Femur (tissue), 1 donor: ENCODE measurements around the gene TGFB1I1.
A peak's percentile ranks its signal among the peaks of the same experiment; 100 is the strongest.
"Not testable (repeated sequence)": the region's sequence is repeated elsewhere in the genome, so short reads cannot be mapped to it uniquely, and the experiment has no call there.

ENCODE experiments used
- DNase-seq: peaks from one replicate; pipeline ENCODE4 v3.0.0-alpha.2; 2017

TGFB1I1 gene

DNA sequence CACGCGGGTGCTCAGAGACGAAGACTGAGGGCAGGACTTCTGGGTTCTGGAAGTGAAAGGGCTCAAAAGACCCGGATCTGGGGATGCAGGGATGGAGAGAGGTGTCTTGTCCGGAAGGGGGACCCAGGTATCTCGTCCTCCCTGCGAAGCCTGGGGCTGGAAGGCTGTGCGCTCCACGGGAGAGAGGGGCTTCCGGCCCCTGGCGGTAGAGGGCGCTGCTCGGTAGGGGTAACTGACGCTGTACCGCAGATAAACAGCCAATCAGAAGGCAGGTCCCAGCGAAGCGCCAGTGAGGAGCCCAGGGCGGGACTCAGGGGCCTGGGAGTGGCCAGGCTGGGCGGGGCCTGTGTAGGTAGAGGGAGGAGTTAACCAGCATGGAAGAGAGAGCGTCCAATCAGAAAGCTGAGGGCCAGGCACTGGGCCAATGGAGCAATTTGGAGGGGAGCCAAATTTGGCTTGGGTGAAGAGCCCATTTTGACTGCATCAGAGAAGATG, 804 bp downstream of the TGFB1I1 start:
- DNase-seq, result peak; percentile 94

GRCh38 chr16:31473264-31473984, 1.5 kb downstream of the TGFB1I1 start:
- DNase-seq, result no peak

GRCh38 chr16:31474173-31474714, 2.3 kb downstream of the TGFB1I1 start:
- DNase-seq, result peak; percentile 67

DNA sequence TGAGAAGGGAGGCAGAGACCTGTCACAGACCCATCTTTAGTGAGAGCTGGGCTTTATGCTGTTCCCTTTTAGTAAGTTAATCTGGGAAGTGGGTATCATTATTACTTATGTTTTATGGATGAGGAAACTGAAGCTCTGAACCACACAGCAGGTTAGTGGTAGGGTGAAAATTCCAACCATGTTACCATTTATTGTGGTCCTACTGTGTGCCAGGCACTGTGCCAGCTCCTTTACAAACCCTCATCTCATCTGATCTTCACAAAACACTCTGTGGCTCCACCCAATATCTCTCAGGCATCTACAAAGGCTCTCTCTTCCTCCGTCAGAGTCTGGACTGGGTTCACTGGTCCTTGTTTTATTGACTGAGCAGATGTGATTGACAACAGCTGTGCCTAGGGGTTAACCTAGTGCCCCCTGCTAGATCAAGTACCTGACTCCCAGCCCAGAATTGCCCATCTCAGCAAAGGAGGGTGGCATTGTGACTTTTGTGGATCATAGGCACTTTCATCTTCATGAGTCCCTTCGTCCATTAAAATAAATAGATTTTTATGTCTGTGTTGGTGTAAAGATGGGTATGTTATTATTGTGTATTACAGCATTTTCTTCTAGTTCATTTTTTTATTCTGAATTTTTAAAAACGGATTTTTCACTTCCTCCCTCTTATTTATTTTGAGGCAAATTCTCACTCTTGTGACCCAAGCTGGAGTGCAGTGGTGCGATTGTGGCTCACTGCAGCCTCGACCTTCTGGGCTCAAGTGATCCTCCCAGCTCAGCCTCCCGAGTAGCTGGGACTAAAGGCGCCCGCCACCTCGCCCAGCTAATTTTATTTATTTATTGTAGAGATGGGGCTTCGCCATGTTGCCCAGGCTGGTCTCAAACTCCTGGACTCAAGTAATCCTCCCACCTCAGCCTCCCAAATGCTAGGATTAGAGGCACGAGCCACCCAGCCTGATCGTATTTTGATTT, 3.1 kb downstream of the TGFB1I1 start:
- DNase-seq, result no peak

DNA sequence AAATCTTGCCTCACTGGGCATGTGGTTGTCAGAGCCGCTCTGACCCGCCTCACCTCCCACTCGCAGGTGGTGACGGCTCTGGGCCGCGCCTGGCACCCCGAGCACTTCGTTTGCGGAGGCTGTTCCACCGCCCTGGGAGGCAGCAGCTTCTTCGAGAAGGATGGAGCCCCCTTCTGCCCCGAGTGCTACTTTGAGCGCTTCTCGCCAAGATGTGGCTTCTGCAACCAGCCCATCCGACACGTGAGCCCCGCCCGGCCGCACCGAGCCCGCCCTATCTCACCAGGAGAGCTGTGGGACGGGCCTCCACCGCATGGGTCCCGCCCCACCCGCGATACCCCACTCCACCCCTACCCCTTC, 4.0 kb downstream of the TGFB1I1 start:
- DNase-seq, result no peak

- peak; percentile 82 for DNase-seq
Measured at GRCh38 chr16:31476303-31477219, 4.6 kb downstream of the TGFB1I1 start.

GRCh38 chr16:31477220-31478216, 5.6 kb downstream of the TGFB1I1 start:
- DNase-seq, result no peak

GRCh38 chr16:31478956-31479355, 7.0 kb downstream of the TGFB1I1 start:
- no peak for DNase-seq

GRCh38 chr16:31479751-31480150, 7.8 kb downstream of the TGFB1I1 start:
- DNase-seq, result no peak

- peak; percentile 57 for DNase-seq
Measured at GRCh38 chr16:31480851-31481536, 9.0 kb downstream of the TGFB1I1 start.

GRCh38 chr16:31483081-31483480, 11.1 kb downstream of the TGFB1I1 start, which contains the start of gene SLC5A2:
TSS of gene SLC5A2 (plus strand) at chr16:31483123. CDS start at chr16:31483137, 14 bp downstream.
- no peak for DNase-seq

DNA sequence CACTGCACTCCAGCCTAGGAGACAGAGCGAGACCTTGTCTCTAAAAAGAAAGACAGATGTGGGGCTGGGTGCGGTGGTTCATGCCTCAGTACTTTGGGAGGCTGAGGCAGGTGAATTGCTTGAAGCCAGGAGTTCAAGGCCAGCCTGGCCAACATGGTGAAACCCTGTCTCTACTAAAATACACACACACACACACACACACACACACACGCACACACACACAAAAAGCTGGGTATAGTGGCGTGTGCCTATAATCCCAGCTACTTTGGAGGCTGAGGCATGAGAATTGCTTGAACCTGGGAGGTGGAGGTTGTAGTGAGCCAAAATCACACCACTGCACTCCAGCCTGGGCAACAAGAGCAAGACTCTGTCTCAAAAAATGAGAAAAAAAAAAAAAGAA, 12.1 kb downstream of the TGFB1I1 start:
- DNase-seq, result not testable (repeated sequence)

DNA sequence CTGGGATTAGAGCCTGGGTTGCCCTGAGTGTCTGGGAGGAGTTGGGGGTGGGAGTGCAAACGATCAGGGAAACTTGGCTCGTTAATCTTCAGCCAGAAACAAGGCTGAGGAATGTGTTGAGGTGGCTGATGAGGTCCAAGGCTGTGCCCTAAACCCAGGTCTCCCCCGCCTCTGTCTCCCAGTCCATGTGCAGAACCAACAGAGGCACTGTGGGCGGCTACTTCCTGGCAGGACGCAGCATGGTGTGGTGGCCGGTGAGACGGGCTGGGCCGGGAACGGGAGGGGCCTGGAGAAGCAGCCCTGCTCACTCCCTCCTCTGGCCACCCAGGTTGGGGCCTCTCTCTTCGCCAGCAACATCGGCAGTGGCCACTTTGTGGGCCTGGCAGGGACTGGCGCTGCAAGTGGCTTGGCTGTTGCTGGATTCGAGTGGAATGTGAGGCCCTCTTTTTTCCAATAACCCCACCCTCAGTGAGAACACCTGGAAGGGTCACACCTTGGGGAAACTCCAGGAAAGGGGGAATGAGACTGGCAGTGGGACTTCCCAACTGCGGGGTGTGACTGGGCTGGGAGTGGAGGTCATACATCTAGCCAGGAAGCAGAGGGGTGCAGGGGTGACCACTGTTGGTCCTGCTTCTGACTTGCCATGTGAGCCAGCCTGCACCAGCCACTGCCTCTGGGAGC, 12.7 kb downstream of the TGFB1I1 start:
- DNase-seq, result no peak

DNA sequence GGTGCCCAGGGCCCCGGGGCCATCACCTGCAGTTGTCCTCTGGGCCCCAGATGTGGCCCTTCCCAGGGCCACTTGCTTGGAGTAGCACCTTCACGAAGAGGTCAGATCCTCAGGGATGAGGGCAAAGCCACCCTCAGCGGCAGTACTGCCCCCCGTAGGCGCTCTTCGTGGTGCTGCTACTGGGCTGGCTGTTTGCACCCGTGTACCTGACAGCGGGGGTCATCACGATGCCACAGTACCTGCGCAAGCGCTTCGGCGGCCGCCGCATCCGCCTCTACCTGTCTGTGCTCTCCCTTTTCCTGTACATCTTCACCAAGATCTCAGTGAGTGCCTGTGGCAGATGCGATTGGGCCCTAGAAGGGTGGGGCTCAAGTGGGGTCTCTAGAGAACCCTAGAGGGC, 13.6 kb downstream of the TGFB1I1 start:
- no peak for DNase-seq

- DNase-seq, result peak; percentile 74
Measured at GRCh38 chr16:31486045-31486444, 14.1 kb downstream of the TGFB1I1 start.

DNA sequence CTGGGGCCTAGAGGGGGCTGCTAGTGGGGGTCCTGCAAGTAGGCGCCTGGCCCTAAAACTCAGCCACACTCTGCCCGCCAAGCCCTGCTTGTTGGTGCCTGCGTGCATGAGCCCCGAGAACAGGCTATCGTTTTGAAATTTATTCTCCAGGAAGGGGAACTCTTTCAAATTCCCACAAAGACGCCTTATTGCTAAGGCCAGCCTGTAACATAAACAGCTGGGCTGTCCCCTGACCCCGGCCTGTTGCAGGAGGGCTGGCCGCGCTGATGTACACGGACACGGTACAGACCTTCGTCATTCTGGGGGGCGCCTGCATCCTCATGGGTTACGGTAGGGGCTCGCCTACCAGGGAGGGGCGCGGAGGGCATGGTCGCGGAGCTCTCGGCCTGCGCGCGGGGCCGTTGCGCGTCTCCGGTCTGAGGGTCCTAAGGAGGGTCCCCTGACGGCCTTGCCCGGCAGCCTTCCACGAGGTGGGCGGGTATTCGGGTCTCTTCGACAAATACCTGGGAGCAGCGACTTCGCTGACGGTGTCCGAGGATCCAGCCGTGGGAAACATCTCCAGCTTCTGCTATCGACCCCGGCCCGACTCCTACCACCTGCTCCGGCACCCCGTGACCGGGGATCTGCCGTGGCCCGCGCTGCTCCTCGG, 15.2 kb downstream of the TGFB1I1 start:
- DNase-seq, result no peak

DNA sequence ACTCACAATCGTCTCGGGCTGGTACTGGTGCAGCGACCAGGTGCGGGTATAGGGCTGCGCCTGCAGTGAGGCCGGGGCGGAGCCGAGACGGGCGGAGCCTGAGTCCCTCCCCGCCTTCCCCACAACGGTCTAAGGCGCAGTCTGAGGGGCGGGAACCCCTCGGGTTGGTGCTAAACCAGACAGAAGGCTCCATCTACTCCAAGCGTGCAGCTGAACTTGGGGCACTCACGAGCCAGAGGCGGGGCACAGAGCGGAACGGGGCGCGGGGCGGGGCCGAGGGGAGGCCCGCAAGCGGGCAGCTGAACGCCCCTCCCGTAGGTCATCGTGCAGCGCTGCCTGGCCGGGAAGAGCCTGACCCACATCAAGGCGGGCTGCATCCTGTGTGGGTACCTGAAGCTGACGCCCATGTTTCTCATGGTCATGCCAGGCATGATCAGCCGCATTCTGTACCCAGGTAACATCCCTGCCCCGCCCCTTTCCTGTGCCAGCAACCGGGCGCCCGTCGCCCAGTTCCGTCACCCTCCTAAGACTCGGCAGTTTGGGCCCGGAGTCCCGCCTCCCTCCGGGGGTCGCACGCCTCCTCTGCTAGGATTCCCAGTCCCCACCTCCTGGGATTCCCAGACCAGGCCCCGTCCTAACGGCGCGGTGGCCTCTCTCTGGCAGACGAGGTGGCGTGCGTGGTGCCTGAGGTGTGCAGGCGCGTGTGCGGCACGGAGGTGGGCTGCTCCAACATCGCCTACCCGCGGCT, 15.9 kb downstream of the TGFB1I1 start:
- peak; percentile 72 for DNase-seq
